PC-9 (cell line): ENCODE measurements around the gene UNC13B.

Experiments
- CTCF ChIP-seq: fragments of 200-600 bp; sonication (generic); conservative IDR thresholded peaks from 2 replicates; pipeline ENCODE4 v1.6.1; 2017; ENCODE audit warnings: mixed run types, antibody characterized with exemption, mild to moderate bottlenecking, moderate library complexity
- EZH2 ChIP-seq: fragments of 200-600 bp; sonication (generic); IDR thresholded peaks from 2 replicates; pipeline ENCODE4 v1.8.0; 2017; ENCODE audit warnings: antibody characterized with exemption, low read depth

GRCh38 chr9:35280399-35280798, 118.6 kb downstream of the UNC13B start:
- TF ChIP-seq CTCF (no peak), EZH2 (no peak)
